Stimulated activated CD4-positive, alpha-beta T cell treated with anti-CD3 and anti-CD28 coated beads, Interleukin-1b, Interleukin-23, amount 100 ng/mL, for 48 hours (primary cell): Measurements from ENCODE around the gene RNASE12.
"Not testable (repeated sequence)": the region's sequence is repeated elsewhere in the genome, so short reads cannot be mapped to it uniquely, and the experiment has no call there.

ENCODE experiments used
- DNase-seq: peaks from one replicate; pipeline ENCODE4 v3.0.0-alpha.2; 2020

Gene RNASE12

GRCh38 chr14:20591235-20591634 is at the start of gene RNASE12:
Gene RNASE12, minus strand, starts transcription at chr14:20591376. Its CDS starts 653 bp downstream, at chr14:20590723.
- no peak for DNase-seq

DNA sequence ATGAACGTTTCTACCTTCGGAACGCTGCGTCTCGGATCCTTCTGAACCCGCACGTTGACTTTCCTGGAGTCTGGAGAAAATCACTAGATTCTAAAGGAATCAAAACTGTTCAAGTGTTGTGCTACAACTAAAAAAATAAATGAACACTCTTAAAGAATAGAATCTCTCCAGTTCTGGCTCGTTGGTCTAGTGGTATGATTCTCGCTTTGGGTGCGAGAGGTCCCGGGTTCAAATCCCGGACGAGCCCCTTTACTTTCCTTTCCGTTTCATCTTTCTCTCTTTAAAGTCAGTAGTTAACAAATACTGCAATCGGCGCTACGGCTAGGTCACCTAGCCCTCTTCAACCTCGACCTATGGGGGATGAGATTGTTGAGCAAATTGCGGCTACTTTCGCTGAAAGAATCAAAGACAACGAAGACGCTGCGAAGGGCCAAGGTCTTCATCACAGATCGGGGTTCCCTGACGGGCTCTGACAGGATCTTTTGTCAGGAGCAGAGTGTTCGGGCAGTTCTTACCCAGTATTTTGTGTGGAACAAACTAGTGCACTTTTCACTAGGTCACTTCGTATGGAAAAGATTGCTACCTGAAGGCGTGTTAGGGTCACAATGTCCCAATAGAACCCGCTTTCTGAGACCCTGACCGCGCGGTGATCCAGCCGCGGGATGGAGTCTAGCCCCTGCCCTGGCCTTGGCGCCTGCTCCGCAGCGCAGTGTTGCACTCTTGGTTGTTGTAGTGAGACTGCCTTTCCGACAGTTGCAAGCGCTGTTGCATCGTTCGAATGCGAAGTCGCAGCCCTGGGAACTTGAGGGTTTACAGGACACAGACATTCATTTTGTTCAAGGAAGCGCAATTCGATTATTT is 41.9 kb upstream of the RNASE12 start:
- DNase-seq, result peak; percentile 82

GRCh38 chr14:20632448-20632830 is 41.3 kb upstream of the RNASE12 start:
- DNase-seq, result no peak

- no peak for DNase-seq
Observed at GRCh38 chr14:20631880-20632389, 40.8 kb upstream of the RNASE12 start.

DNA sequence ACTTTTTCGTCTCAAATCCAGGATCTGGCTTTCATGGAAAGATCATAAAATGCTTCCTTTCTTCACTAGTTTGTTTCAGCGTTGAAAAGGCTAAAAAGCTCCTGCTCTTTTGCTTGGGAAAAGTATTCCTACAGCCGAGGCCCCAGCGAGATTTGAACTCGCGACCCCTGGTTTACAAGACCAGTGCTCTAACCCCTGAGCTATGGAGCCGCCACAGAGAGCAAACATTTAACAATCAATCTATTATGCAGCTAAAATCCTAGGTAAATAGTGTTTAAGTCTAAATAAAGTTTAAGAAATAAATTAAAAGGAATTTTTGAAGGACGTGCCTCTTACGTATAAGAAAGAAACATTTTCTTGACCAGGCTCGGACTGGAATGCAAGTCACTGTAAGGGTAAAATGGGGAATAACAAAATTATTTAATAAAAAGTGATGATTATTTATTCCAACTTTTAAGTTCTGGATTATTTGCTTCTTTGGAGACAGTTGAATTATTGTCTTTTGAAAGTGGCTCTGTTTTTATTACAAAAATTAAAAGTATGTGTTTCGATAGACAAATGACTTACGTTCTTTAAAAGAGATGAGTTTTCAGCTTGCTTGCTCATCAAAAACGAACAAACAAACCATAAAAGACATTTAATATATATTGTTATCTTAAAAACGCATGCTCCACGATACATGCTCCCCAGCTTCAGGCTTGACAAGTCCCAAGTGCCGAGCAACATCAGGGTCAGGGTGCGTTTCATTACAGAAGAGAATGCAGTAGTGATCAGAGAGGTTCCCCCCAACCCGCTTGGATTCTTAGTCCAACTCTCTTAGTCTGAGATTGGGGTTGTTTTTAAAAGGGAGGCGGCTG is 40.1 kb upstream of the RNASE12 start:
- peak; percentile 65 for DNase-seq

DNA sequence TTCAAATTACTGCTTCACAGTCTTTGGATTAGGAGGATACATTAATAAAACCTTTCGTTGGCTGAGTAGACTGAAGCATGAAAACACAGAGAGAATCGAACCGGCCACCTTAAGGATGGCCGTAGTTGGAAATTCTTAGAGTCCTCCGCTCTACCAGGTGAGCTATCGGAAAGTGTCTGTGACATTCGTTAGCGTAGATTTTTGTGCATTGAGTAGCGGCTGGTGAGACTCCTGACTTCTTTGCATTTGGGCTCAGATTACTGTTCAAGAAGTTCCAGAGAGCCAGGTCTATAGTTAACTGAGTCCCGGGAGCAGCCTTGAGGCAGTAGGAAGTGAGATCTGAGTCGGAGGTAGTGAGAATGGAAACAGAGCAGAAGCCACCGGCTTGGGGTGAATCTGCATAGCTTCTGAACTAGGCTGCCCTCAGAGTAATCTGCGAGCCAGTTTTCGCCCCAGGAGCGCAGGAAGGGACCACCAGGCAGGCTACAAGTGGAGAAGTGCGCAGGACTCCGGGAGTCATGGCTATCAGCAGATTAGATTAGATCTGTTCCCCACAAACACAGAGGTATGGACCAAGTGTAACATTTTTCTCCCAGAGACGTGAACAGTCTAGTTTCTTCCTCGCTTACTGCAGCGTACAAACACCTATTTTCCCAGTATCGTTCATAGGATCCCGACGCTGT is 39.3 kb upstream of the RNASE12 start:
- peak; percentile 67 for DNase-seq

GRCh38 chr14:20628063-20628854 is 37.1 kb upstream of the RNASE12 start:
- no peak for DNase-seq

GRCh38 chr14:20627346-20628027 is 36.3 kb upstream of the RNASE12 start:
- DNase-seq, result no peak

DNA sequence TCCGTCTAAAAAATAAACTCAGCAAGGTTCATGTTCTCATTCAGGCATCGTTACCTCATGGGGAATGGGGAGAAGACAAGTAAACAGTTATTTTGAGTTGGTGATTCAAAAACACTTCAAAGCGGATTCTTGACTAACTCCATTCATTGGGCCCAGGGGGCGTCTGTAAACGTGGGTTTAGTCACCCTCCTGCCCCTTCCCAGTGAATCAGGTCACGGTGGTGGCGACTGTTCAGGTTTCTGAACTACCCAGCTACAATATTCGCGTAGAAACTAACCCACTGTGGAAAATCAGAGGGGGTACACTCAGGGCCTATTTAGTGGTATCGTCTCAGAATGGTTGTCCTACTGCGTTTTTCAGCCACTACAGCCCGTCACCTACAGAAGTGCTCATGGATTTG is 35.1 kb upstream of the RNASE12 start:
- DNase-seq, result peak; percentile 34

- DNase-seq, result peak; percentile 55
Observed at GRCh38 chr14:20624495-20625070, 33.4 kb upstream of the RNASE12 start.

GRCh38 chr14:20623798-20624197 is 32.6 kb upstream of the RNASE12 start:
- DNase-seq, result peak; percentile 35

GRCh38 chr14:20622816-20623291 is 31.7 kb upstream of the RNASE12 start:
- DNase-seq, result no peak

DNA sequence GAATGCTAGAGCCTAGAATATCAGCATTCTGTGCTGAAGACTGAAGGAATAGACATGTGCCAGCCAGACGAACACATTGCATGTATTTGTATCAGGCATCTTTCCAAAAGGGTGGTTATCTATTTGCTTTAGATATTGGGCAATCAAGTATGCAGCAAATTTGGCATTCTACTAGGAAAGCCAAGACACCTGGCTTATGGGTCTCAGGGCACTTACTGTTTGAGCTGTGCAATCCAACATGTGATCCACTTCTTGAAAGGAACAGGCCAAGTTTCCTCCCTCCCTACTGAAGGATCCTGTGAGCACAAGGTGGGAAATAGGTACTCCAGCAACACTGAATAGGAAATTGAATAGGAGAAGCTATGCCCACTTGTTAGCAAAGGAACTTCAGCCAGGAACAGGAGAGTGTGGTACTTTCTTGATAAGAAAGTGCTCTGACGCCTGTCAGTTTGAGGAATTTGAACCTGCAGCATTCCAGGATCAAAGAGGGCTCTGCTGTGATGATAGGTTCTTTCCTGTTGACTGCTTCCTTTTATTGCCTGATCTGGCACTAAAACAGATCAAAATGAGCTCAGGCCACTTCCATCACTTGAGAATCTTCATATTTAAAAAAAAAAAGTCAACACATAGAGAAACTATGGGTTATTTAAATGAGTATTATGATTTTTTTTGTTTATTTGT is 29.8 kb upstream of the RNASE12 start:
- DNase-seq, result no peak

GRCh38 chr14:20619688-20620087 is 28.5 kb upstream of the RNASE12 start:
- DNase-seq, result not testable (repeated sequence)

GRCh38 chr14:20618271-20618749 is 27.1 kb upstream of the RNASE12 start:
- DNase-seq, result no peak

DNA sequence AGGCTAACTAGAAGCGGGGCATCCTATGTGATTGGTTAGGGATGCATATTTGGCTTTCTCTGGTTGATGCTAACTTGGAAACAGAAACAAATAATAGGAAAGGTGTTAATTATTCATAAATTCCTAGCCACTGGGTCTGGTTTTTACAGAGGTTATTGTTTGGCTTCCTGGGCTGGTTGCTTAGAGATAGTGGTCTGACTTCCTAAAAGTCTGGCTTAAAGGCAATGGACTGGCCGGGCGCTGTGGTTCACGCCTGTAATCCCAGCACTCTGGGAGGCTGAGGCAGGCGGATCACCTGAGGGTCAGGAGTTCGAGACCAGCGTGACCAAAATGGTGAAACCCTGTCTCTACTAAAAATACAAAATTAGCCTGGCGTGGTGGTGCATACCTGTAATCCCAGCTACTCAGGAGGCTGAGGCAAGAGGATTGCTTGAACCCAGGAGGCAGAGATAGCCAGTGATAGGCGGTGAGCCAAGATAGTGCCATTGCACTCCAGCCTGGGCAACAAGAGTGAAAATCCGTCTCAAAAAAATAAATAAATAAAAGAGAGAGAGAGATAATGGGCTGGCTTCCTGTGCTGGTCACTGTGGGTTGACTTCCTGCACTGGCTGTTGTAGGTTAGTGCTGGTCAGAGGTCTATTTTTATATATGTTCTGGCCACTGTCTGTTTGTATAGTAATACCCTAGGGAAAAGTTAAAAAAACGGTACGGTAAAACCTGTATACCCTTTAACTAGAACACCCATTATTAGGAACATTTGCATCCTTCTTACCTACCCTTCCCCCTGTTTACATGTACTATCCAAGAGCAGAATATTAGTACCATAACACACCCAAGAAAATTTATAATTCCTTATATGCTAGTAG is 26.2 kb upstream of the RNASE12 start:
- DNase-seq, result no peak

DNA sequence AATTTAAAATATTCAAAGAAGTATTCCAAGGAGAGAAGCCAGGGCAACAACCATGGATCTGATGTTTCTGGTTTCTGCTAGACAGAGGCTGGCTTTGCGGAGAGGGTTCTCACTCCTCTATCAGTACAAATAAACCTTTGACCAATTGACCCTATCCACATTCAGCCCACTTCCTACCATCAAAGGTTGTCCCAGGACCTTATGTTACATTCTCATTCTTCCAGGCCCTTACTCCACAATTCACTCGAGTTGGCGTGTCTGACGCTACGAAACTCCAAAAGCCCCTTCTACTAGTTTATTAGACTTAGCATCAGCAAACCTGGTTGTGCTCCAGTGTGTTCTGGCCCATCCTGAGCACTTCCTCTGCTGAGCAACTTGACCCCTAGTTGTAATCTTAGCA is 24.8 kb upstream of the RNASE12 start:
- no peak for DNase-seq

DNA sequence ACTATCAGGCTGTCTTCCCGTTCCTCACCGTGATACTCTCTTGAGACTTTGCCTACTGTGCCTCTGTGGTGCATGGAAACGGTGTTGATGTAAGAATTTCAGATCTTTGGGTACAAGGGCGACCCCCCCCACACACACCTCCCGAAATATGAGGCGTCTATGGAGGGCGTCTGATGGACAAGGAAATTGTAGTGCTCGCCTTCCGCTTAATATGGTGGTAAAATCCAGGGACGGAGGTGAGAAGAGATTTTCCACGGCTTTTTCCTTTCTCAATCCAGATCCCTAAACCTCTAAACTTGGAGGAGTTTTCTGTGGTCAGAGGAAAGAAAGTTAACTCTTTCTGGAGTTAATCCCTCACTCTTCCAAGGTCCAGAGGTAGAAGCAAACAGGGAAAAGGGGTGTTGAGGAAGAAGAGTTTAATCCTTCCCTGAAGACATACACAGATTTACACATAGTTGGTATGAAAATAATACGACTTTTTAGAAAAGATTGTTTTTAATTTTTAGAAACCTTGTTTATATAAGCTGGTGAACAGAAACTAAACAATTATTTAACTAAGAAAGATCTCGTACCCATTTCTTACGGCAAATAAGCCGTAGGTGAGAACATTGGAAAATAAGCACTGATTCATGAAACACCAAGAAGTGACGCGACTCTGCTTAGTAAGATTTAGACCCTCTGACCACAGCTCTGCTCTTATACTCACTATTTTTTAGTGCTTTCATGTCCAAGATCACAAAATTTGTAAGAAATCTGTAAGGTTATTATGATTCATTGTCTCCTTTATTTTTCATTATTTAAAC is 23.1 kb upstream of the RNASE12 start:
- DNase-seq, result no peak
